AG04450 (cell line): ENCODE data around the gene PDE7B. TPM values are rescaled to one million over a fixed set of nuclear protein-coding genes. Genes with fewer than 3 reads are reported as not detected.

Experiments
- CTCF ChIA-PET: fragments of 300-600, 350-600 bp; formaldehyde crosslinking; extraction: SDS; loops from one replicate; lab custom pipeline; 2022; ENCODE audit warnings: antibody characterized with exemption, inconsistent platforms; lab: Charles Lee
- POLR2A ChIA-PET: fragments of 350-600 bp; formaldehyde crosslinking; extraction: SDS; loops from one replicate; lab custom pipeline; 2021; ENCODE audit warnings: antibody characterized with exemption, inconsistent platforms; lab: Yijun Ruan, JAX
- DNase-seq: peaks from one replicate; pipeline ENCODE4 v3.0.0-alpha.2; 2011; ENCODE audit warnings: low read depth, low spot score
- H3K27ac ChIP-seq: one replicate; pipeline ENCODE4 v1.5.1; 2012; ENCODE audit warnings: low read depth, low read length, control low read depth
- H3K27me3 ChIP-seq: one replicate; pipeline ENCODE4 v1.6.0; 2012; ENCODE audit warnings: low read length; ENCODE audit not compliant: control insufficient read depth, insufficient read depth
- H3K4me3 ChIP-seq: 2 replicates; pipeline ENCODE4 v1.5.1; 2011; ENCODE audit warnings: mild to moderate bottlenecking, low read depth, low read length, control low read depth
- H3K9me3 ChIP-seq: 2 replicates; pipeline ENCODE4 v1.5.1; 2012; ENCODE audit warnings: low read length; ENCODE audit not compliant: control insufficient read depth, insufficient read depth
- polyA plus RNA-seq: library from polyadenylated mRNA; depleted of rRNA; stranded (reverse); fragments of >200 nt; gene quantifications from 2 replicates; pipeline ENCODE4 v1.2.3, GENCODE V29; 2011
- TF ChIP-seq, protein P1 (sequence below): IDR thresholded peaks from 2 replicates; pipeline ENCODE4 v1.5.1; 2011; ENCODE audit warnings: low read depth, low read length, control low read depth, inconsistent platforms

PDE7B gene
- polyA plus RNA-seq, 1 experiment: 17.4 TPM

DNA sequence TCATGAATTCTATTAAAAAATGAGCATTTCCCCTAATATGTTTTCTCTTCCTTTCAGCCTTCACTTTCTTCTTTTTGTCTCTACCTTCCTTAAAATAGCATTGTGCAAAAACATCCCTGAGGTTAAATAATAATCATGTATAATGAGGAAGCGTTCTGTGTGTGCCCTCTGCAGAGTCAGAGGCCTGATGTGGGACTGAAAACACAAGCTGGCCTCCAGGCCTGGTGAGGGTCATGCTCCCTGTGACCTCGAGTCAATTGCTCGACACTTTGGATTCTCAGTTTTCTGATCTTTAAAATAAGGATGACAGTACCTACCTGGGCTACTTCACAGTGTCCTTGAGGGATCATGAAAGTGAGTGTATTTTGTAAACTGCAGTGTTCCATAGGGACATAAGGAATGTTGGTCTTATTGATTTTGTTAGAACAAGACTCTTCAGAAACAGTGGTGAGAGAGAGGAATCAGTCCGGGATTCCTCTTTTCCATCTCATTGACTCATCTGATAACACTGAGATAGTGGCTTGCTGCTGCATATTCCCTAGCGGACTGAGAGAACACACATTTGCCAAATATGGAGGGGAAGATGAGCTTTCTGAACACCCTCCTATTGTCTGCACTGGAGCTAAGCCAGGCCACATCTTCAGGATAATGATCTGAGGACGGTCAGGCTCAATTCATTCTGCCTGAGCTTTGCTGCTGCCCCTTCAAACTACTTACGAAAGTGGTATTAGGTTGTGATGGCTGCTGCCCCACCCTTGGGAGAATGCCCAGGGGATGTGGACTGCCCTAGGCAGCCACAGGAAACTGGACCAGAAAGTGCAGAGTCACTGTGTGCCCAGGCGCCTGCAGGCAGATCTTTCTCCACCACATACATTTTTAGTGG is 39.6 kb upstream of the PDE7B start:
- no peak for DNase-seq
- no peak overlapping the region for H3K4me3 ChIP-seq
- H3K27me3 ChIP-seq: no peaks in the 10 kb centered on the region
- H3K27ac ChIP-seq: no peak overlapping the region
- H3K9me3 ChIP-seq: no peaks in the 10 kb centered on the region
- ChIA-PET POLR2A (no interaction called here), CTCF (no interaction called here)
- TF ChIP-seq, protein P1, sequence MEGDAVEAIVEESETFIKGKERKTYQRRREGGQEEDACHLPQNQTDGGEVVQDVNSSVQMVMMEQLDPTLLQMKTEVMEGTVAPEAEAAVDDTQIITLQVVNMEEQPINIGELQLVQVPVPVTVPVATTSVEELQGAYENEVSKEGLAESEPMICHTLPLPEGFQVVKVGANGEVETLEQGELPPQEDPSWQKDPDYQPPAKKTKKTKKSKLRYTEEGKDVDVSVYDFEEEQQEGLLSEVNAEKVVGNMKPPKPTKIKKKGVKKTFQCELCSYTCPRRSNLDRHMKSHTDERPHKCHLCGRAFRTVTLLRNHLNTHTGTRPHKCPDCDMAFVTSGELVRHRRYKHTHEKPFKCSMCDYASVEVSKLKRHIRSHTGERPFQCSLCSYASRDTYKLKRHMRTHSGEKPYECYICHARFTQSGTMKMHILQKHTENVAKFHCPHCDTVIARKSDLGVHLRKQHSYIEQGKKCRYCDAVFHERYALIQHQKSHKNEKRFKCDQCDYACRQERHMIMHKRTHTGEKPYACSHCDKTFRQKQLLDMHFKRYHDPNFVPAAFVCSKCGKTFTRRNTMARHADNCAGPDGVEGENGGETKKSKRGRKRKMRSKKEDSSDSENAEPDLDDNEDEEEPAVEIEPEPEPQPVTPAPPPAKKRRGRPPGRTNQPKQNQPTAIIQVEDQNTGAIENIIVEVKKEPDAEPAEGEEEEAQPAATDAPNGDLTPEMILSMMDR: no peak

DNA sequence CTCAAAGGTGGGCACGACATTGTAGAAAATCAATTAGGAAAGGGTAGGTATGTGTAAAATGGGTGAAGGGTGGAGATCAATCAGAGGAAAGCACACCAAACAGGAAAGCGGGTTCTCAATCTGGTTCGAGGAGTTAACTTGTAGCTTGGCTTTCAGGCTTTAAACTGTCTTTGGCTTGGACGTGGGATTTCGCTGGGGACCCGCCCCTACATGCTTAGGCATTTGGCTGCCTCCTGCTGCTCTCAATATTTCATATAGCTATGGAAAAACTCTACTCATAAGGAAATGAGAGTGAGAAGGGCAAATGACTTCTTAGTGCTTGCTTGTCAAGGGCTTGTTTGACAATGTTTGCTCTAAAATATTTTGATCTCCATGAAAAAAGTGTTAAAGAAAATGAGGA is 38.1 kb upstream of the PDE7B start:
- POLR2A ChIA-PET: no interaction called here
- CTCF ChIA-PET: no interaction called here

DNA sequence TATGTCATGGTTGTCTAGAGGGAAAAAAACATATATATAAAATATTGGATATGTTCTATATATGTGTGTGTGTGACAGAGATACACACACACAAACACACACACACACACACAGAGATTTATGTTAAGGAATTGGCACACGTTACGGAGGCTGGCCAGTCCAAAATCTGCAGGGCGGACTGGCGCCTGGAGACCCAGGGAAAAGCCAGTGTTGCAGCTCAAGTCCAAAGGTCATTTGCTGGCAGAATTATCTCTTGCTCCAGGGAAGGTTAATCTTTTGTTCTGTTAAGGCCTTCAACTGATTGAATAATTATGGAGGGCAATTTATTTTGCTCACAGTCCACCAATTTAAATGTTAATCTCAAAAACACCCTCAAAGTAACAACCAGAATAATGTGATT is 37.5 kb upstream of the PDE7B start:
- Histone ChIP-seq H3K27ac (no peak overlapping the region), H3K9me3 (no peaks in the 10 kb centered on the region), H3K27me3 (no peaks in the 10 kb centered on the region), H3K4me3 (no peak overlapping the region)
- TF ChIP-seq, protein P1: no peak
- ChIA-PET POLR2A (no interaction called here), CTCF (no interaction called here)
- no peak for DNase-seq

More for the DNA sequence above, 38.1 kb upstream of the PDE7B start:
- TF ChIP-seq, protein P1: no peak
- H3K27me3 ChIP-seq: no peaks in the 10 kb centered on the region
- no peaks in the 10 kb centered on the region for H3K9me3 ChIP-seq
- no peak for DNase-seq
- H3K4me3 ChIP-seq: no peak overlapping the region
- no peak overlapping the region for H3K27ac ChIP-seq

DNA sequence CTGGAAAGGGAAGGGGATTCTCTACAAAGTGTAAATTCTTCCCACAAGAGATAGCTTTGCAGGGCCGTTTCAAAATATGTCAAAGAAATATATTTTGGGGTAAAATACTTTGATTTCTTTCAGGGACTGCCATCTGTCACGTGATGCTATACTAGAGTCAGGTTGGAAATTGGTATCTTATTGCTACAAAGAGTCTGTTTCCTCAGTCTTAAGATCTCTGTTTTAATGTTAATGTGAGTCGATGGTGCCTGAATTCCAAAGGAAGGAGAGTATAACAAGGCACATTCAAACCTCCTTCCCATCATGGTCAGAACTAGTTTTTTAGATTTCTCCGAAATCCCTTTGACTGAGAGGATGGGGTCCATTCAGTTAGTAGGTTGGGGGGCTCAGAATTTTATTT is 36.3 kb upstream of the PDE7B start:
- Histone ChIP-seq H3K27me3 (no peaks in the 10 kb centered on the region), H3K4me3 (no peak overlapping the region), H3K9me3 (no peaks in the 10 kb centered on the region), H3K27ac (no peak overlapping the region)
- CTCF ChIA-PET: no interaction called here
- DNase-seq: no peak
- POLR2A ChIA-PET: interaction anchor here (0.7 kb wide), 1 partner anchor 98 kb away, joined by 3 read pairs; no protein-coding TSS in a partner anchor
- TF ChIP-seq, protein P1: no peak

DNA sequence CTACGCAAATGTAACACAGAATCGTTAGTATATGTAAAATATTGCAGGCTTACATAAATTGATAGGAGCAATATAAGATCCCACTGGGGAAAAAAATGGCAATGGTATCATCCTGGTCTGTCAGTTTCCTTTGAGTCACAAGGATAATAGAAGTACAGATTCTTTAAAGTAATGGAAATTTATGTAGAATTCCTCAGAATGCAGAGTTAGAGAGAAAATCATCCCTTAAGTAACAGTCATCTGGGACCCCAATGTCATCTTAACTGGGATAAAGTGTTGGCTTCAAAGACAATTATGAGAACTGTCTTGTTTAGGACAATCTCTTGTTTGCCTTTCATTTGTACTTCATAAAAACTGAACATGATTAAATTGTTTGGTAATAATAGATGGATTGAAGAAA is 34.5 kb upstream of the PDE7B start:
- Histone ChIP-seq H3K27ac (no peak overlapping the region), H3K4me3 (no peak overlapping the region), H3K27me3 (no peaks in the 10 kb centered on the region), H3K9me3 (no peaks in the 10 kb centered on the region)
- no peak for DNase-seq
- ChIA-PET CTCF (no interaction called here), POLR2A (no interaction called here)
- TF ChIP-seq, protein P1: no peak
